GM18526 (cell line): ENCODE data around the gene CHTF8.

ENCODE experiments used
- POLR2A ChIP-seq: IDR thresholded peaks from 3 replicates; pipeline ENCODE4 v1.6.1; 2011; ENCODE audit not compliant: insufficient read length; ENCODE audit errors: extremely low read depth

CHTF8 gene

GRCh38 chr16:69116906-69117305 is 15.5 kb downstream of the CHTF8 start:
- TF ChIP-seq POLR2A = no peak

GRCh38 chr16:69116256-69116875 is 16.0 kb downstream of the CHTF8 start:
- TF ChIP-seq POLR2A = no peak

GRCh38 chr16:69115837-69116236 is 16.6 kb downstream of the CHTF8 start:
- no peak for TF ChIP-seq POLR2A

- TF ChIP-seq POLR2A = no peak
Measured at GRCh38 chr16:69115361-69115760, 17.0 kb downstream of the CHTF8 start.

- no peak for TF ChIP-seq POLR2A
Measured at GRCh38 chr16:69114976-69115355, 17.4 kb downstream of the CHTF8 start.

- TF ChIP-seq POLR2A = no peak
Measured at GRCh38 chr16:69114346-69114975, 17.9 kb downstream of the CHTF8 start.

GRCh38 chr16:69113216-69113615 is 19.2 kb downstream of the CHTF8 start:
- no peak for TF ChIP-seq POLR2A

GRCh38 chr16:69112285-69113129 is 19.9 kb downstream of the CHTF8 start:
- TF ChIP-seq POLR2A = no peak

GRCh38 chr16:69111876-69112230 is 20.5 kb downstream of the CHTF8 start:
- no peak for TF ChIP-seq POLR2A

GRCh38 chr16:69111216-69111875 is 21.0 kb downstream of the CHTF8 start:
- TF ChIP-seq POLR2A = no peak

GRCh38 chr16:69110406-69110805 is 22.0 kb downstream of the CHTF8 start:
- TF ChIP-seq POLR2A = no peak

GRCh38 chr16:69109486-69110270 is 22.7 kb downstream of the CHTF8 start:
- TF ChIP-seq POLR2A = no peak

- no peak for TF ChIP-seq POLR2A
Measured at GRCh38 chr16:69108905-69109252, 23.5 kb downstream of the CHTF8 start.

- TF ChIP-seq POLR2A = no peak
Measured at GRCh38 chr16:69108064-69108904, 24.1 kb downstream of the CHTF8 start.
